Measurements from ENCODE around the gene TNXB.
"Not testable (repeated sequence)": the region's sequence is repeated elsewhere in the genome, so short reads cannot be mapped to it uniquely, and the experiment has no call there.

DNA sequence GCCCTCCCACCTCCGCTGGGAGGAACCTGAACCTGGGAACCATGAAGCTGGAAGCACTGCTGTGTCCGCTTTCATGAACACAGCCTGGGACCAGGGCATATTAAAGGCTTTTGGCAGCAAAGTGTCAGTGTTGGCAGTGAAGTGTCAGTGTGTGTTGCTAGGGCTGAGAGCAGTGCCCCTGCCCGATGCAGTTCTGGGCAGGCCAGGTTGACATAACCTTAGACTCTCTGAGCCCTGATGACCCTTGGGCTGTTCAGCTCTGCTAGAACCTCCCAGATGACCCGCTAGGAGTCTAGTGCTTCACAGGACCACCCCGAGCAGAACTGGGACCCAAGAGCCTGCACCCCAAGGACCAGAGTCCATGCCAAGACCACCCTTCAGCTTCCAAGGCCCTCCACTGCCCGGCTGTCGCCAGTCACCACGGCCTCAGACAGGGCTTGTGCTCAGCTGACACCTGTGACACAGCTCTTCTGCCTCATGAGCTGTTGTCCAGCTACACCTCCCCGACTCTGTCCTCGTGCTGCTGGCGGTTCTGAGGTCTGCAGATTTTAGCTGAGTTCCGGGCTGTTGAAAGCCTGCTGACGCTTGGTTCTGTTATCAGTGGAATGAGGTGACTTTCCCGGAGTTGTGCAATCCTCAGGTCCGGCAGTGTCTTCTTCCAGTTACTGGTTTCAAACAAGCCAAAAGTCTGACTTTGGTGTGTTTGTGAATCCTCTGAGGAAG, 106.4 kb downstream of the TNXB start:
- TF ChIP-seq, protein P1, sequence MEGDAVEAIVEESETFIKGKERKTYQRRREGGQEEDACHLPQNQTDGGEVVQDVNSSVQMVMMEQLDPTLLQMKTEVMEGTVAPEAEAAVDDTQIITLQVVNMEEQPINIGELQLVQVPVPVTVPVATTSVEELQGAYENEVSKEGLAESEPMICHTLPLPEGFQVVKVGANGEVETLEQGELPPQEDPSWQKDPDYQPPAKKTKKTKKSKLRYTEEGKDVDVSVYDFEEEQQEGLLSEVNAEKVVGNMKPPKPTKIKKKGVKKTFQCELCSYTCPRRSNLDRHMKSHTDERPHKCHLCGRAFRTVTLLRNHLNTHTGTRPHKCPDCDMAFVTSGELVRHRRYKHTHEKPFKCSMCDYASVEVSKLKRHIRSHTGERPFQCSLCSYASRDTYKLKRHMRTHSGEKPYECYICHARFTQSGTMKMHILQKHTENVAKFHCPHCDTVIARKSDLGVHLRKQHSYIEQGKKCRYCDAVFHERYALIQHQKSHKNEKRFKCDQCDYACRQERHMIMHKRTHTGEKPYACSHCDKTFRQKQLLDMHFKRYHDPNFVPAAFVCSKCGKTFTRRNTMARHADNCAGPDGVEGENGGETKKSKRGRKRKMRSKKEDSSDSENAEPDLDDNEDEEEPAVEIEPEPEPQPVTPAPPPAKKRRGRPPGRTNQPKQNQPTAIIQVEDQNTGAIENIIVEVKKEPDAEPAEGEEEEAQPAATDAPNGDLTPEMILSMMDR (IDR thresholded peaks at IDR 0.05; ENCODE audit: low read length) = not testable (repeated sequence)
- not testable (repeated sequence) for TF ChIP-seq EZH2 (IDR thresholded peaks at IDR 0.05; ENCODE audit: borderline replicate concordance, low read length)
